ENCODE measurements around the gene SDK1. TPM values are rescaled to one million over a fixed set of nuclear protein-coding genes. Genes with fewer than 3 reads are reported as not detected.

Gene SDK1
- total and polyA plus RNA-seq, 7 donors, result 0.31 to 2.4 (median 1.3) TPM

DNA sequence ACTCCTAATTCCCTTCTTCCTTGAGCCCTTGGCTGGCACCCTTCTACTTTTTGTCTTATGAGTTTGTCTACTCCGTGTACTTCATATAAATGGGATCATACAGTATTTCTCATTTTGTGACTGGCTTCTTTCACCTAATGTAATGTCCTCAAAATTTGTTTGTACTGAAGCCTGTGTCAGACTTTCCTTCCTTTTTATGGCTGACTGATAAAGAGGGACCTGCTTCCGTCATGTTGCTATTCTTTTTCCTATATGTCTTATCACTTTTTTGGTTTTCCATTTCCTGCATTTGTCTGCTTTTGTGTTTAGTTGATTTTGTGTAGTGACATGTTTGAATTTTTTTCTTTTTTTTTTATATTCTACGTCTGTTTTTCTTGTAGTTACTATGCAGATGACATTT, 470.9 kb downstream of the SDK1 start:
- Histone ChIP-seq H3K36me3 (ENCODE audit: insufficient read depth in 1 of 2, low read depth in 1 of 2) (no peaks in the 10 kb centered on the region), H3K4me1 (no peaks in the 10 kb centered on the region), H3K27ac (no peak overlapping the region), H3K27me3 (ENCODE audit: insufficient read depth in 3 of 3, low read length in 2 of 3) (peaks cover 0 to 4% (median 0%) of the 10 kb centered on the region in 3 donors), H3K4me3 (no peak overlapping the region), H3K9me3 (no peaks in the 10 kb centered on the region)
- 71 to 78% (median 73%) methylated on average over 3 of the region's 3 CpGs for WGBS, 3 donors
- ATAC-seq, result no peak
- no peak for TF ChIP-seq CTCF (IDR thresholded peaks at IDR 0.05)
- DNase-seq, result no peak
- intact Hi-C loops (cut with DNase I), result no loop called here

GRCh38 chr7:3778345-3778744, 477.3 kb downstream of the SDK1 start:
- Histone ChIP-seq H3K4me1 (no peaks in the 10 kb centered on the region), H3K4me3 (no peak overlapping the region), H3K27me3 (ENCODE audit: insufficient read depth in 3 of 3, low read length in 2 of 3) (no peaks in the 10 kb centered on the region), H3K27ac (no peak overlapping the region), H3K9me3 (peaks cover 15% of the 10 kb centered on the region), H3K36me3 (ENCODE audit: insufficient read depth in 1 of 2, low read depth in 1 of 2) (no peaks in the 10 kb centered on the region)
- DNase-seq, result no peak
- TF ChIP-seq CTCF (IDR thresholded peaks at IDR 0.05), result no peak
- 86% methylated on average over 8 of the region's 8 CpGs for WGBS, 3 donors
- ATAC-seq, result no peak
- intact Hi-C loops (cut with DNase I), result no loop called here

- no peak for TF ChIP-seq CTCF (IDR thresholded peaks at IDR 0.05)
- WGBS, 3 donors, result 83 to 89% (median 85%) methylated on average over 2 of the region's 2 CpGs
- Histone ChIP-seq H3K4me1 (no peaks in the 10 kb centered on the region), H3K27ac (no peak overlapping the region), H3K4me3 (no peak overlapping the region), H3K36me3 (ENCODE audit: insufficient read depth in 1 of 2, low read depth in 1 of 2) (no peaks in the 10 kb centered on the region), H3K9me3 (peaks cover 15% of the 10 kb centered on the region), H3K27me3 (ENCODE audit: insufficient read depth in 3 of 3, low read length in 2 of 3) (peaks cover 0 to 2% (median 0%) of the 10 kb centered on the region in 3 donors)
- no peak for DNase-seq
- intact Hi-C loops (cut with DNase I), result no loop called here
- ATAC-seq, result no peak
Observed at GRCh38 chr7:3780016-3780415, 479.0 kb downstream of the SDK1 start.

- no peak overlapping the region for H3K27ac ChIP-seq
- ATAC-seq, result no peak
- TF ChIP-seq CTCF (IDR thresholded peaks at IDR 0.05), result no peak
Observed at GRCh38 chr7:3780525-3780924, 479.5 kb downstream of the SDK1 start.

GRCh38 chr7:3781607-3782006, 480.6 kb downstream of the SDK1 start:
- TF ChIP-seq CTCF (IDR thresholded peaks at IDR 0.05), result no peak
- H3K4me3 ChIP-seq, result no peak overlapping the region
- H3K4me1 ChIP-seq, result no peaks in the 10 kb centered on the region
- intact Hi-C loops (cut with DNase I), result no loop called here
- ATAC-seq (no peak), DNase-seq (no peak)
- peaks cover 15% of the 10 kb centered on the region for H3K9me3 ChIP-seq
- 86 to 97% (median 92%) methylated on average over 1 of the region's 1 CpG for WGBS, 3 donors
- H3K27me3 ChIP-seq (ENCODE audit: insufficient read depth in 3 of 3, low read length in 2 of 3), result peaks cover 0 to 2% (median 0%) of the 10 kb centered on the region in 3 donors
- H3K36me3 ChIP-seq (ENCODE audit: insufficient read depth in 1 of 2, low read depth in 1 of 2), result no peaks in the 10 kb centered on the region
- H3K27ac ChIP-seq, result no peak overlapping the region

More at GRCh38 chr7:3780525-3780924, 479.5 kb downstream of the SDK1 start:
- DNase-seq, result no peak
- peaks cover 0 to 2% (median 0%) of the 10 kb centered on the region in 3 donors for H3K27me3 ChIP-seq (ENCODE audit: insufficient read depth in 3 of 3, low read length in 2 of 3)
- 80 to 93% (median 89%) methylated on average over 2 of the region's 2 CpGs for WGBS, 3 donors
- intact Hi-C loops (cut with DNase I), result no loop called here
- H3K4me1 ChIP-seq, result no peaks in the 10 kb centered on the region
- H3K36me3 ChIP-seq (ENCODE audit: insufficient read depth in 1 of 2, low read depth in 1 of 2), result no peaks in the 10 kb centered on the region
- no peak overlapping the region for H3K4me3 ChIP-seq
- peaks cover 15% of the 10 kb centered on the region for H3K9me3 ChIP-seq

Data from psoas muscle (tissue), 8 donors.